Endothelial cell of umbilical vein (primary cell): Measurements from ENCODE around the gene BBX. TPM values are rescaled to one million over a fixed set of nuclear protein-coding genes. Genes with fewer than 3 reads are reported as not detected.

ENCODE experiments used
- BruUV-seq: library from RNA; stranded (reverse); fragments of 400-500 nt; replicated peaks from 2 replicates; lab custom pipeline; 2021; lab: Mats Ljungman, UMichigan
- CTCF ChIA-PET: fragments of 300-600, 350-600 bp; sonication (Branson Sonifier 250); formaldehyde crosslinking; loops from one replicate; lab custom pipeline; 2021; ENCODE audit warnings: antibody characterized with exemption, inconsistent platforms; lab: Charles Lee
- POLR2A ChIA-PET: fragments of 300-600, 350-600 bp; sonication (Branson Sonifier 250); formaldehyde crosslinking; loops from one replicate; lab custom pipeline; 2021; ENCODE audit warnings: antibody characterized with exemption, inconsistent platforms; lab: Charles Lee
- DNase-seq: peaks from one replicate; pipeline ENCODE4 v3.0.0-alpha.2; 2011; ENCODE audit warnings: low read depth, low spot score
- FAIRE-seq: peaks from 2 replicates; lab custom pipeline; 2011; peaks lifted over from hg19 to GRCh38; lab: Jason Lieb, UNC
- H2AFZ ChIP-seq: 2 replicates; pipeline ENCODE4 v1.6.0; 2012; ENCODE audit warnings: low read depth, low read length, control low read depth, inconsistent platforms
- H3K27ac ChIP-seq: 2 replicates; pipeline ENCODE4 v1.5.1; 2011; ENCODE audit warnings: low read depth, mild to moderate bottlenecking, control low read depth, low read length, moderate library complexity; ENCODE audit not compliant: insufficient read depth
- H3K27me3 ChIP-seq, 2 experiments: 2 replicates each; pipeline versions ENCODE4 v1.6.0 to v1.6.1; 2011; ENCODE audit warnings: low read length in 2 of 2, mixed read lengths in 1 of 2; ENCODE audit not compliant: control insufficient read depth in 2 of 2, insufficient read depth in 2 of 2
- H3K36me3 ChIP-seq, 2 experiments: 2 replicates in 1 of 2; 3 replicates in 1 of 2; pipeline ENCODE4 v1.5.1; 2011; ENCODE audit warnings: low read length in 2 of 2, mild to moderate bottlenecking in 1 of 2, moderate library complexity in 1 of 2; ENCODE audit not compliant: control insufficient read depth in 2 of 2, insufficient read depth in 2 of 2; ENCODE audit errors: extremely low read depth in 1 of 2
- H3K4me1 ChIP-seq: 3 replicates; pipeline ENCODE4 v1.5.1; 2011; ENCODE audit warnings: mild to moderate bottlenecking, low read length; ENCODE audit not compliant: control insufficient read depth, insufficient read depth; ENCODE audit errors: extremely low read depth
- H3K4me2 ChIP-seq: 2 replicates; pipeline ENCODE4 v1.6.1; 2011; ENCODE audit warnings: low read length, control low read depth, mixed read lengths; ENCODE audit not compliant: insufficient read depth
- H3K4me3 ChIP-seq, 3 experiments: fragments of 200-600 bp in 1 of 3; sonication (generic), shearing (Covaris generic) in 1 of 3; replicated peaks in 1 of 3; 2 replicates each; pipeline ENCODE4 v1.5.1; 2011 to 2016; ENCODE audit warnings: control low read depth in 3 of 3, low read length in 3 of 3, mild to moderate bottlenecking in 2 of 3, inconsistent platforms in 1 of 3, low read depth in 1 of 3, moderate library complexity in 1 of 3; ENCODE audit not compliant: insufficient read depth in 1 of 3
- H3K79me2 ChIP-seq: 2 replicates; pipeline ENCODE4 v1.6.0; 2012; ENCODE audit warnings: low read length, inconsistent platforms; ENCODE audit not compliant: control insufficient read depth, insufficient read depth
- H3K9ac ChIP-seq: replicated peaks from 2 replicates; pipeline ENCODE3; 2011; ENCODE audit warnings: low read length, control low read depth; ENCODE audit not compliant: insufficient read depth; ENCODE audit errors: extremely low read depth
- H3K9me1 ChIP-seq: replicated peaks from 3 replicates; pipeline ENCODE4 v1.6.0; 2011; ENCODE audit warnings: mild to moderate bottlenecking, low read length; ENCODE audit not compliant: control insufficient read depth, insufficient read depth; ENCODE audit errors: extremely low read depth
- H3K9me3 ChIP-seq: replicated peaks from 2 replicates; pipeline ENCODE4 v1.5.1; 2012; ENCODE audit warnings: low read length, inconsistent platforms; ENCODE audit not compliant: control insufficient read depth, insufficient read depth
- H4K20me1 ChIP-seq: replicated peaks from 2 replicates; pipeline ENCODE3; 2011; ENCODE audit warnings: mild to moderate bottlenecking, low read length; ENCODE audit not compliant: control insufficient read depth, insufficient read depth; ENCODE audit errors: extremely low read depth
- CTCF ChIP-seq, 2 donors: IDR thresholded peaks; 1 replicate in 1 of 2; 2 replicates in 1 of 2; pipeline ENCODE4 v1.5.1; 2011; ENCODE audit warnings: low read length in 2 of 2, mild to moderate bottlenecking in 2 of 2, moderate library complexity in 2 of 2, control low read depth in 1 of 2, inconsistent platforms in 1 of 2, low read depth in 1 of 2; ENCODE audit not compliant: insufficient read depth in 1 of 2; ENCODE audit errors: extremely low read depth in 1 of 2
- EZH2 ChIP-seq: IDR thresholded peaks from 2 replicates; pipeline ENCODE4 v1.6.1; 2012; ENCODE audit warnings: borderline replicate concordance, low read depth, mild to moderate bottlenecking, moderate library complexity, low read length, inconsistent platforms; ENCODE audit not compliant: severe bottlenecking
- FOS ChIP-seq: IDR thresholded peaks from 2 replicates; pipeline ENCODE4 v1.6.1; 2011; ENCODE audit warnings: mild to moderate bottlenecking, low read length, moderate library complexity, borderline replicate concordance; ENCODE audit not compliant: insufficient read depth
- GATA2 ChIP-seq: IDR thresholded peaks from 2 replicates; pipeline ENCODE4 v1.7.0; 2011; ENCODE audit warnings: low read depth, mild to moderate bottlenecking, moderate library complexity, mixed read lengths, low read length; ENCODE audit not compliant: insufficient read length, insufficient read depth
- JUN ChIP-seq: IDR thresholded peaks from 2 replicates; pipeline ENCODE4 v1.6.1; 2011; ENCODE audit warnings: borderline replicate concordance, low read depth; ENCODE audit not compliant: insufficient read length, insufficient read depth
- MAX ChIP-seq: IDR thresholded peaks from 2 replicates; pipeline ENCODE4 v1.6.1; 2011; ENCODE audit not compliant: insufficient read depth, insufficient read length
- MYC ChIP-seq: IDR thresholded peaks from one replicate; pipeline ENCODE4 v1.6.1; 2011; ENCODE audit warnings: mild to moderate bottlenecking, low read depth, low read length
- POLR2A ChIP-seq: IDR thresholded peaks from 2 replicates; pipeline ENCODE4 v1.6.1; 2012; ENCODE audit warnings: low read depth, mild to moderate bottlenecking, control low read depth, low read length
- POLR2AphosphoS5 ChIP-seq: IDR thresholded peaks from 2 replicates; pipeline ENCODE4 v1.6.1; 2012; ENCODE audit warnings: low read depth, mild to moderate bottlenecking, control low read depth, low read length, moderate library complexity; ENCODE audit not compliant: insufficient read depth
- dilution Hi-C: fragments of 300-500 bp; cut with MboI; formaldehyde crosslinking; loops from one replicate; pipeline ENCODE4 v1.15.0; 2019; ENCODE audit warnings: low sequenced_read_pairs; ENCODE audit not compliant: extremely low pct_ligation_motif_present
- intact Hi-C: fragments of 100-400 bp; cut with micrococcal nuclease; formaldehyde crosslinking; loops from one replicate; pipeline ENCODE4 v1.10.0; 2022
- polyA plus RNA-seq, 4 experiments: library from polyadenylated mRNA; depleted of rRNA in 3 of 4; stranded (reverse) in 3 of 4; unstranded in 1 of 4; fragments of >200 nt; gene quantifications; 2 replicates each; pipeline versions ENCODE4 v1.2.1 to v1.2.3, GENCODE V29; 2011 to 2012; ENCODE audit warnings: missing spikeins in 1 of 4
- total RNA-seq: library from RNA; stranded (reverse); gene quantifications from 2 replicates; pipeline ENCODE4 v1.2.3, GENCODE V29; 2021

Gene BBX
- total and polyA plus RNA-seq, 2 donors (not counting 3 experiments of a cell fraction or from before 2014, with no cell fraction given) = 21.4 to 43.4 TPM

- Histone ChIP-seq H3K4me3 (no peak overlapping the region), H4K20me1 (no peaks in the 10 kb centered on the region), H3K27me3 (no peaks in the 10 kb centered on the region), H3K4me2 (no peak overlapping the region), H2AFZ (no peak overlapping the region), H3K79me2 (no peaks in the 10 kb centered on the region), H3K9ac (no peak overlapping the region), H3K27ac (no peak overlapping the region), H3K9me3 (no peaks in the 10 kb centered on the region), H3K36me3 (no peaks in the 10 kb centered on the region), H3K4me1 (no peaks in the 10 kb centered on the region), H3K9me1 (no peaks in the 10 kb centered on the region)
- intact Hi-C loops = no loop called here
- no TSS peak for BruUV-seq
- FAIRE-seq (no peak), DNase-seq (no peak)
- TF ChIP-seq JUN (no peak), GATA2 (no peak), FOS (no peak), MYC (no peak)
- ChIA-PET POLR2A (interaction anchor here (0.6 kb wide), 2 partner anchors 9 to 30 kb away, joined by 3 to 5 read pairs; no protein-coding TSS in a partner anchor), CTCF (interaction anchor here (0.9 to 10.3 kb wide), 12 partner anchors 9 to 503 kb away, joined by 3 to 268 read pairs (median 10); no protein-coding TSS in a partner anchor)
- dilution Hi-C loops = no loop called here
These were observed 215.9 kb downstream of the BBX start for GRCh38 chr3:107738486-107739183.

GRCh38 chr3:107739227-107739626 lies 216.5 kb downstream of the BBX start:
- POLR2A ChIA-PET = interaction anchor here (0.6 kb wide), 2 partner anchors 9 to 31 kb away, joined by 3 to 5 read pairs; no protein-coding TSS in a partner anchor
- no peaks in the 10 kb centered on the region for H4K20me1 ChIP-seq

More at GRCh38 chr3:107739227-107739626, 216.5 kb downstream of the BBX start:
- no peaks in the 10 kb centered on the region for H3K9me3 ChIP-seq
- no peak for TF ChIP-seq EZH2
- TF ChIP-seq FOS = no peak
- TF ChIP-seq MAX = no peak
- no peak for TF ChIP-seq JUN
- no peak for TF ChIP-seq POLR2A
- TF ChIP-seq MYC = no peak
- no peak for TF ChIP-seq POLR2AphosphoS5
- no peak for TF ChIP-seq CTCF (IDR thresholded peaks at IDR 0.05; ENCODE audit: extremely low read depth in 1 of 2, insufficient read depth in 1 of 2, low read depth in 1 of 2, low read length in 2 of 2)
- BruUV-seq = no TSS peak
- H3K27me3 ChIP-seq = no peaks in the 10 kb centered on the region
- H3K9ac ChIP-seq = no peak overlapping the region
- H3K9me1 ChIP-seq = no peaks in the 10 kb centered on the region
- H3K4me3 ChIP-seq = no peak overlapping the region
- H3K4me1 ChIP-seq = no peaks in the 10 kb centered on the region
- H3K79me2 ChIP-seq = no peaks in the 10 kb centered on the region
- no peaks in the 10 kb centered on the region for H3K36me3 ChIP-seq
- FAIRE-seq = no peak
- DNase-seq = no peak
- intact Hi-C loops = no loop called here
- H2AFZ ChIP-seq = no peak overlapping the region
- dilution Hi-C loops = no loop called here
- CTCF ChIA-PET = interaction anchor here (0.9 to 10.3 kb wide), 12 partner anchors 9 to 503 kb away, joined by 3 to 268 read pairs (median 10); no protein-coding TSS in a partner anchor
- no peak overlapping the region for H3K27ac ChIP-seq
- H3K4me2 ChIP-seq = no peak overlapping the region
